Parathyroid adenoma (tissue), 2 donors: Measurements from ENCODE around the gene RALGAPA2.

Source experiments
- H2AFZ ChIP-seq: fragments of 300-600 bp; sonication (generic); one replicate; pipeline ENCODE4 v1.7.0; 2017; ENCODE audit warnings: antibody characterized with exemption, mild to moderate bottlenecking
- H3K27ac ChIP-seq: fragments of 300-600 bp; sonication (generic); one replicate; pipeline ENCODE4 v1.7.0; 2017
- H3K27me3 ChIP-seq: fragments of 300-600 bp; sonication (generic); one replicate; pipeline ENCODE4 v1.7.0; 2017; ENCODE audit warnings: low read length; ENCODE audit not compliant: control insufficient read depth, insufficient read depth
- H3K36me3 ChIP-seq: fragments of 300-600 bp; sonication (generic); one replicate; pipeline ENCODE4 v1.7.0; 2017; ENCODE audit warnings: low read length; ENCODE audit not compliant: control insufficient read depth, insufficient read depth
- H3K4me1 ChIP-seq: fragments of 300-600 bp; sonication (generic); one replicate; pipeline ENCODE4 v1.7.0; 2017; ENCODE audit warnings: control low read depth
- H3K4me2 ChIP-seq: fragments of 300-600 bp; sonication (generic); one replicate; pipeline ENCODE4 v1.7.0; 2017; ENCODE audit warnings: low read length
- H3K4me3 ChIP-seq: fragments of 300-600 bp; sonication (generic); one replicate; pipeline ENCODE4 v1.7.0; 2017; ENCODE audit warnings: low read depth, low read length
- H3K79me2 ChIP-seq: fragments of 300-600 bp; sonication (generic); one replicate; pipeline ENCODE4 v1.7.0; 2017; ENCODE audit warnings: control low read depth
- H3K9ac ChIP-seq: fragments of 300-600 bp; sonication (generic); one replicate; pipeline ENCODE4 v1.7.0; 2017; ENCODE audit warnings: mild to moderate bottlenecking
- H3K9me3 ChIP-seq: fragments of 300-600 bp; sonication (generic); one replicate; pipeline ENCODE4 v1.7.0; 2017; ENCODE audit warnings: low read length; ENCODE audit not compliant: control insufficient read depth
- CTCF ChIP-seq: fragments of 300-600 bp; sonication (generic); IDR thresholded peaks from one replicate; pipeline ENCODE4 v1.7.0; 2017; ENCODE audit warnings: antibody characterized with exemption, mild to moderate bottlenecking
- donor health status: primary hyperparathyroidism.

Gene RALGAPA2

GRCh38 chr20:20562507-20562906, 149.9 kb downstream of the RALGAPA2 start:
- no peak overlapping the region for H3K9ac ChIP-seq
- H3K4me2 ChIP-seq: no peak overlapping the region
- no peaks in the 10 kb centered on the region for H3K27me3 ChIP-seq
- H3K4me3 ChIP-seq: no peak overlapping the region
- H3K9me3 ChIP-seq: no peaks in the 10 kb centered on the region
- H3K36me3 ChIP-seq: no peaks in the 10 kb centered on the region
- H3K27ac ChIP-seq: no peak overlapping the region
- no peaks in the 10 kb centered on the region for H3K4me1 ChIP-seq
- TF ChIP-seq CTCF: no peak
- no peak overlapping the region for H2AFZ ChIP-seq
- H3K79me2 ChIP-seq: no peaks in the 10 kb centered on the region

- no peak for TF ChIP-seq CTCF
- H3K27ac ChIP-seq: no peak overlapping the region
- H3K27me3 ChIP-seq: no peaks in the 10 kb centered on the region
- H3K9me3 ChIP-seq: no peaks in the 10 kb centered on the region
- H3K4me1 ChIP-seq: no peaks in the 10 kb centered on the region
- H3K4me3 ChIP-seq: no peak overlapping the region
- H3K79me2 ChIP-seq: no peaks in the 10 kb centered on the region
- no peak overlapping the region for H2AFZ ChIP-seq
- no peak overlapping the region for H3K4me2 ChIP-seq
- H3K36me3 ChIP-seq: no peaks in the 10 kb centered on the region
- H3K9ac ChIP-seq: no peak overlapping the region
Observed at GRCh38 chr20:20561841-20562240, 150.6 kb downstream of the RALGAPA2 start.

- no peaks in the 10 kb centered on the region for H3K4me1 ChIP-seq
- no peaks in the 10 kb centered on the region for H3K9me3 ChIP-seq
- no peak overlapping the region for H3K27ac ChIP-seq
- no peak overlapping the region for H2AFZ ChIP-seq
- no peak for TF ChIP-seq CTCF
- no peak overlapping the region for H3K4me3 ChIP-seq
- H3K4me2 ChIP-seq: no peak overlapping the region
- no peaks in the 10 kb centered on the region for H3K27me3 ChIP-seq
- no peak overlapping the region for H3K9ac ChIP-seq
- no peaks in the 10 kb centered on the region for H3K36me3 ChIP-seq
- H3K79me2 ChIP-seq: no peaks in the 10 kb centered on the region
Observed at GRCh38 chr20:20561172-20561571, 151.3 kb downstream of the RALGAPA2 start.

GRCh38 chr20:20557406-20557805, 155.0 kb downstream of the RALGAPA2 start:
- H3K79me2 ChIP-seq: no peaks in the 10 kb centered on the region
- no peak overlapping the region for H2AFZ ChIP-seq
- no peaks in the 10 kb centered on the region for H3K9me3 ChIP-seq
- no peak overlapping the region for H3K9ac ChIP-seq
- H3K4me3 ChIP-seq: no peak overlapping the region
- TF ChIP-seq CTCF: no peak
- H3K36me3 ChIP-seq: no peaks in the 10 kb centered on the region
- no peaks in the 10 kb centered on the region for H3K4me1 ChIP-seq
- no peaks in the 10 kb centered on the region for H3K27me3 ChIP-seq
- no peak overlapping the region for H3K27ac ChIP-seq
- no peak overlapping the region for H3K4me2 ChIP-seq

GRCh38 chr20:20555838-20556237, 156.6 kb downstream of the RALGAPA2 start:
- Histone ChIP-seq H3K9ac (no peak overlapping the region), H3K4me2 (no peak overlapping the region), H3K4me1 (no peaks in the 10 kb centered on the region), H3K4me3 (no peak overlapping the region), H2AFZ (no peak overlapping the region), H3K27ac (no peak overlapping the region), H3K36me3 (no peaks in the 10 kb centered on the region), H3K79me2 (no peaks in the 10 kb centered on the region), H3K9me3 (no peaks in the 10 kb centered on the region), H3K27me3 (no peaks in the 10 kb centered on the region)
- no peak for TF ChIP-seq CTCF
